Erythroblast (primary cell): ENCODE measurements around the gene ENHO.

Source experiments
- GATA1 ChIP-seq: IDR thresholded peaks from 2 replicates; pipeline ENCODE4 v1.6.1; 2011; ENCODE audit warnings: low read depth, mild to moderate bottlenecking, control low read depth, low read length, moderate library complexity
- POLR2A ChIP-seq: IDR thresholded peaks from 2 replicates; pipeline ENCODE4 v1.6.1; 2011; ENCODE audit warnings: mild to moderate bottlenecking, low read length

DNA sequence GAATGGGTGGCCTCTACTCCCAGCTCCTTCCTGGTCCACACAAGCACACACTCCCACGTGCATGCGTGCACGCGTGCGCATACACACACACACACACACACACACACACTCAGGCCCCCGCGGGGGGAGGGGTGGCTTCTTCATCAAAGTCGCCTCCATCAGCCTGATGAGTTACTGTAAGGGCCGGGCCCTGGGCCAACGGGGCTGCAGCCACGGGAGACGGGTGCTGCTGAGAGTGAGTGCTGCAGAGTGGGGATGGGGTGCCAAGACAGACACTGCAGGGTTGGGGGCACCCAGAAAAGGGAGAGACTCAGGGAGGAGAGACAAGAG is 48.7 kb upstream of the ENHO start:
- TF ChIP-seq POLR2A (no peak), GATA1 (no peak)
